PC-3 (cell line): ENCODE measurements around the gene MCFD2.

Experiments used
- EZH2 ChIP-seq: fragments of 300-600 bp; sonication (generic); IDR thresholded peaks from one replicate; pipeline ENCODE4 v1.6.1; 2017; ENCODE audit warnings: antibody characterized with exemption, mild to moderate bottlenecking, low read length; ENCODE audit not compliant: unreplicated experiment
- EZH2phosphoT487 ChIP-seq: fragments of 300-600 bp; sonication (generic); IDR thresholded peaks from 2 replicates; pipeline ENCODE4 v1.6.1; 2018; ENCODE audit warnings: mild to moderate bottlenecking, antibody characterized with exemption, low read length, borderline replicate concordance
- TF ChIP-seq, protein P1 (sequence below): fragments of 300-600 bp; sonication (generic); conservative IDR thresholded peaks from 2 replicates; pipeline ENCODE4 v1.5.1; 2017; ENCODE audit warnings: antibody characterized with exemption, low read depth, mild to moderate bottlenecking, low read length

DNA sequence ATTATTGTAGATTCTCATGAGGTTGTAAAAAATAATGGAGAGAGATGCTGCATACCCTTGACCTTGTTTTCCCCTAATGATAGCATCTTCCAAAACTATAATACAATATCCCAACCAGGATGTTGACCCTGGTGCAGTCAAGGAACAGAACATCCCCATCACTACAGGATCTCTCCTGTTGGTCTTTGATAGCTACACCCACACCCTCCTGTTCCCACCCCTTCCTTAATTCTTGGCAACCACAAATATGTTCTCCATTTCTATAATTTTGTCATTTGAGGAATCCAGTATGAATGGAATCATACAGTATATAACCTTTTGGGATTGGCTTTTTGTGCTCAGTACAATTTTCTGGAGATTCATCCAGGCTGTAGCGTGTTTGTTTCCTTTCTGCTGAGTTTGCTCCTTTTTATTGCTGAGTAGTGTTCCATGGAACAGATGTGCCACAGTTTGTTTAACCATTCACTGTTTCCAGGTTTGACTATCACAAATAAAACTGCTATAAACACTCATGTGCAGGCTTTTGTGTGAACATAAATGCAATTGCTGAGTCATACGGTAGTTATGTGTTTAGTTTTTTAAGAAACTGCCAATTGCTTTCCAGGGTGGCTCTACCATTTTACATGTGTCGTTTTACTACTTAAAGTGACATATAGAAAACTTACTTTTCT is 22.2 kb downstream of the MCFD2 start:
- TF ChIP-seq, protein P1, sequence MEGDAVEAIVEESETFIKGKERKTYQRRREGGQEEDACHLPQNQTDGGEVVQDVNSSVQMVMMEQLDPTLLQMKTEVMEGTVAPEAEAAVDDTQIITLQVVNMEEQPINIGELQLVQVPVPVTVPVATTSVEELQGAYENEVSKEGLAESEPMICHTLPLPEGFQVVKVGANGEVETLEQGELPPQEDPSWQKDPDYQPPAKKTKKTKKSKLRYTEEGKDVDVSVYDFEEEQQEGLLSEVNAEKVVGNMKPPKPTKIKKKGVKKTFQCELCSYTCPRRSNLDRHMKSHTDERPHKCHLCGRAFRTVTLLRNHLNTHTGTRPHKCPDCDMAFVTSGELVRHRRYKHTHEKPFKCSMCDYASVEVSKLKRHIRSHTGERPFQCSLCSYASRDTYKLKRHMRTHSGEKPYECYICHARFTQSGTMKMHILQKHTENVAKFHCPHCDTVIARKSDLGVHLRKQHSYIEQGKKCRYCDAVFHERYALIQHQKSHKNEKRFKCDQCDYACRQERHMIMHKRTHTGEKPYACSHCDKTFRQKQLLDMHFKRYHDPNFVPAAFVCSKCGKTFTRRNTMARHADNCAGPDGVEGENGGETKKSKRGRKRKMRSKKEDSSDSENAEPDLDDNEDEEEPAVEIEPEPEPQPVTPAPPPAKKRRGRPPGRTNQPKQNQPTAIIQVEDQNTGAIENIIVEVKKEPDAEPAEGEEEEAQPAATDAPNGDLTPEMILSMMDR: no peak
- TF ChIP-seq EZH2: no peak
- no peak for TF ChIP-seq EZH2phosphoT487
